ENCODE measurements around the gene KCNE1. TPM values are rescaled to one million over a fixed set of nuclear protein-coding genes. Genes with fewer than 3 reads are reported as not detected.
"Not testable (repeated sequence)": the region's sequence is repeated elsewhere in the genome, so short reads cannot be mapped to it uniquely, and the experiment has no call there.

Gene KCNE1
- polyA plus RNA-seq, 1 donor: 1.2 TPM

- Histone ChIP-seq H3K27me3 (ENCODE audit: control insufficient read depth, insufficient read depth, low read length) (no peaks in the 10 kb centered on the region), H3K9me3 (ENCODE audit: control insufficient read depth, low read depth, low read length) (no peaks in the 10 kb centered on the region), H3K4me1 (ENCODE audit: control insufficient read depth, insufficient read depth, low read length) (no peaks in the 10 kb centered on the region), H3K27ac (ENCODE audit: low read length) (no peak overlapping the region), H3K4me3 (ENCODE audit: low read length) (no peak overlapping the region), H3K36me3 (ENCODE audit: control insufficient read depth, insufficient read depth, low read length) (no peaks in the 10 kb centered on the region)
- no CpG with 5 or more reads among the region's 3 CpGs for WGBS (ENCODE audit: insufficient coverage, low lambda C conversion rate)
- no peak for DNase-seq
Measured at GRCh38 chr21:34498623-34499022, 13.4 kb downstream of the KCNE1 start.

- not testable (repeated sequence) for H3K36me3 ChIP-seq (ENCODE audit: control insufficient read depth, insufficient read depth, low read length); H3K4me1 ChIP-seq (ENCODE audit: control insufficient read depth, insufficient read depth, low read length); DNase-seq; H3K4me3 ChIP-seq (ENCODE audit: low read length); H3K27ac ChIP-seq (ENCODE audit: low read length); H3K27me3 ChIP-seq (ENCODE audit: control insufficient read depth, insufficient read depth, low read length); H3K9me3 ChIP-seq (ENCODE audit: control insufficient read depth, low read depth, low read length)
- no CpG with 5 or more reads among the region's 5 CpGs for WGBS (ENCODE audit: insufficient coverage, low lambda C conversion rate)
Measured at GRCh38 chr21:34483854-34484253, 28.2 kb downstream of the KCNE1 start.

GRCh38 chr21:34483435-34483834, 28.6 kb downstream of the KCNE1 start:
- DNase-seq; H3K4me3 ChIP-seq (ENCODE audit: low read length): not testable (repeated sequence)
- WGBS (ENCODE audit: insufficient coverage, low lambda C conversion rate): no CpG with 5 or more reads among the region's 3 CpGs

GRCh38 chr21:34467333-34467732, 44.7 kb downstream of the KCNE1 start:
- H3K36me3 ChIP-seq (ENCODE audit: control insufficient read depth, insufficient read depth, low read length); H3K4me1 ChIP-seq (ENCODE audit: control insufficient read depth, insufficient read depth, low read length); DNase-seq; H3K27ac ChIP-seq (ENCODE audit: low read length); H3K27me3 ChIP-seq (ENCODE audit: control insufficient read depth, insufficient read depth, low read length); H3K9me3 ChIP-seq (ENCODE audit: control insufficient read depth, low read depth, low read length); H3K4me3 ChIP-seq (ENCODE audit: low read length): not testable (repeated sequence)
- WGBS (ENCODE audit: insufficient coverage, low lambda C conversion rate): no CpG with 5 or more reads among the region's 3 CpGs

More at GRCh38 chr21:34483435-34483834, 28.6 kb downstream of the KCNE1 start:
- not testable (repeated sequence) for H3K36me3 ChIP-seq (ENCODE audit: control insufficient read depth, insufficient read depth, low read length); H3K27me3 ChIP-seq (ENCODE audit: control insufficient read depth, insufficient read depth, low read length); H3K9me3 ChIP-seq (ENCODE audit: control insufficient read depth, low read depth, low read length); H3K27ac ChIP-seq (ENCODE audit: low read length); H3K4me1 ChIP-seq (ENCODE audit: control insufficient read depth, insufficient read depth, low read length)

GRCh38 chr21:34459426-34459825, 52.6 kb downstream of the KCNE1 start:
- DNase-seq; H3K9me3 ChIP-seq (ENCODE audit: control insufficient read depth, low read depth, low read length); H3K4me3 ChIP-seq (ENCODE audit: low read length); H3K27ac ChIP-seq (ENCODE audit: low read length); H3K27me3 ChIP-seq (ENCODE audit: control insufficient read depth, insufficient read depth, low read length); H3K36me3 ChIP-seq (ENCODE audit: control insufficient read depth, insufficient read depth, low read length); H3K4me1 ChIP-seq (ENCODE audit: control insufficient read depth, insufficient read depth, low read length): not testable (repeated sequence)
- WGBS (ENCODE audit: insufficient coverage, low lambda C conversion rate): no CpG with 5 or more reads among the region's 36 CpGs

- not testable (repeated sequence) for H3K4me1 ChIP-seq (ENCODE audit: control insufficient read depth, insufficient read depth, low read length); H3K4me3 ChIP-seq (ENCODE audit: low read length); H3K27ac ChIP-seq (ENCODE audit: low read length); H3K27me3 ChIP-seq (ENCODE audit: control insufficient read depth, insufficient read depth, low read length); H3K36me3 ChIP-seq (ENCODE audit: control insufficient read depth, insufficient read depth, low read length); H3K9me3 ChIP-seq (ENCODE audit: control insufficient read depth, low read depth, low read length); DNase-seq
- no CpG with 5 or more reads among the region's 7 CpGs for WGBS (ENCODE audit: insufficient coverage, low lambda C conversion rate)
Measured at GRCh38 chr21:34458266-34458665, 53.7 kb downstream of the KCNE1 start.

- H3K4me1 ChIP-seq (ENCODE audit: control insufficient read depth, insufficient read depth, low read length); H3K9me3 ChIP-seq (ENCODE audit: control insufficient read depth, low read depth, low read length); H3K27me3 ChIP-seq (ENCODE audit: control insufficient read depth, insufficient read depth, low read length); H3K4me3 ChIP-seq (ENCODE audit: low read length); DNase-seq; H3K27ac ChIP-seq (ENCODE audit: low read length); H3K36me3 ChIP-seq (ENCODE audit: control insufficient read depth, insufficient read depth, low read length): not testable (repeated sequence)
- WGBS (ENCODE audit: insufficient coverage, low lambda C conversion rate): no CpG with 5 or more reads among the region's 6 CpGs
Measured at GRCh38 chr21:34456180-34456579, 55.8 kb downstream of the KCNE1 start.

GRCh38 chr21:34455628-34456027, 56.4 kb downstream of the KCNE1 start:
- not testable (repeated sequence) for H3K27me3 ChIP-seq (ENCODE audit: control insufficient read depth, insufficient read depth, low read length); H3K4me3 ChIP-seq (ENCODE audit: low read length); DNase-seq; H3K9me3 ChIP-seq (ENCODE audit: control insufficient read depth, low read depth, low read length); H3K4me1 ChIP-seq (ENCODE audit: control insufficient read depth, insufficient read depth, low read length); H3K36me3 ChIP-seq (ENCODE audit: control insufficient read depth, insufficient read depth, low read length); H3K27ac ChIP-seq (ENCODE audit: low read length)
- no CpG with 5 or more reads among the region's 10 CpGs for WGBS (ENCODE audit: insufficient coverage, low lambda C conversion rate)

GRCh38 chr21:34447018-34447417, 65.0 kb downstream of the KCNE1 start:
- not testable (repeated sequence) for H3K4me3 ChIP-seq (ENCODE audit: low read length); H3K9me3 ChIP-seq (ENCODE audit: control insufficient read depth, low read depth, low read length); H3K27me3 ChIP-seq (ENCODE audit: control insufficient read depth, insufficient read depth, low read length); DNase-seq; H3K4me1 ChIP-seq (ENCODE audit: control insufficient read depth, insufficient read depth, low read length); H3K27ac ChIP-seq (ENCODE audit: low read length); H3K36me3 ChIP-seq (ENCODE audit: control insufficient read depth, insufficient read depth, low read length)
- WGBS (ENCODE audit: insufficient coverage, low lambda C conversion rate): no CpG with 5 or more reads among the region's 8 CpGs

GRCh38 chr21:34443486-34443885, 68.5 kb downstream of the KCNE1 start:
- not testable (repeated sequence) for H3K36me3 ChIP-seq (ENCODE audit: control insufficient read depth, insufficient read depth, low read length); H3K27ac ChIP-seq (ENCODE audit: low read length); H3K27me3 ChIP-seq (ENCODE audit: control insufficient read depth, insufficient read depth, low read length); DNase-seq; H3K4me1 ChIP-seq (ENCODE audit: control insufficient read depth, insufficient read depth, low read length); H3K4me3 ChIP-seq (ENCODE audit: low read length); H3K9me3 ChIP-seq (ENCODE audit: control insufficient read depth, low read depth, low read length)
- WGBS (ENCODE audit: insufficient coverage, low lambda C conversion rate): no CpG with 5 or more reads among the region's 4 CpGs

GRCh38 chr21:34429710-34430109, 82.3 kb downstream of the KCNE1 start:
- WGBS (ENCODE audit: insufficient coverage, low lambda C conversion rate): no CpG with 5 or more reads among the region's 5 CpGs
- not testable (repeated sequence) for H3K27me3 ChIP-seq (ENCODE audit: control insufficient read depth, insufficient read depth, low read length); H3K27ac ChIP-seq (ENCODE audit: low read length); H3K36me3 ChIP-seq (ENCODE audit: control insufficient read depth, insufficient read depth, low read length); H3K4me3 ChIP-seq (ENCODE audit: low read length); H3K4me1 ChIP-seq (ENCODE audit: control insufficient read depth, insufficient read depth, low read length); H3K9me3 ChIP-seq (ENCODE audit: control insufficient read depth, low read depth, low read length); DNase-seq

All from large intestine (tissue), 3 donors.